ENCODE measurements around the gene WNT1. TPM values are rescaled to one million over a fixed set of nuclear protein-coding genes. Genes with fewer than 3 reads are reported as not detected.
A peak's percentile ranks its signal among the peaks of the same experiment; 100 is the strongest.

Gene WNT1
- total RNA-seq, 1 donor from 2014 or later, result not detected

DNA sequence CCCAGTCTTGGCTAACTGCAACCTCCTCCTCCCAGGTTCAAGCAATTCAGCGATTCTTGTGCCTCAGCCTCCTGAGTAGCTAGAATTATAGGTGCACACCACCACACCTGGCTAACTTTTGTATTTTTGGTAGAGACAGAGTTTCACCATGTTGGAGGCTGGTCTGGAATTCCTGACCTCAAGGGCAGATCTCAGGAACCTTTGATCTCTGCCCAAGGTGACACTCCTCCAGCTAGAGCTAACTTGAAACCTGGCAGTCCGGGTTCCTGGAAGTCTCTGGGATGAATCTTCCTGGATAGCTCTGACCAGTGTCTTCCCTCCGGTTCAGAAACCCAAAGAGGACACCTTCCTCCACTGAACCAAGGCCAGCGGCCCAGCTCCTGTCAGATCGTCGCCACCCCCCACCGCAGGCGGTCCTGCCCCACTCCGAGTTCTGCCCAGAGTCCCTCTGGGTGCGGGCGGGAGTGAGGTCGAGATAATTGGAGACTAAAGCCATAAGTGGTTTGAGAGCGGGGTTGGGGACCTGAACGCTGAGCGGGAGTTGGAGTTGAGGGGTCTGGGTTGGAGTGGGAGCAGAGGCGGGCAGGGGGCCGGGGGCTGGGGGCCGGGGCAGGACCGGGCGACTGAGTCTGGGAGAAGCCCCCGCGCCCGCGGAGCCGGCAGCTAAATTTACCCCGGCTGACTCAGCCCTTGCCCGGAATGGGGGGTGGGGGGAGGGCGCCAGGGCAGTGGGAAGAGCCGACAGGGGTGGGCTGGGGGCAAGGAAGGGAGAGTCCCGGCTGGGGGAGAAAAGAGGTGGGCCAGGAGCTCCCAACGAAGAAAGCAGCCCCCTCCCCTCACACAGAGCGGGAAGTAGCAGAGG lies 16.3 kb downstream of the WNT1 start:
- no peak overlapping the region for H3K4me3 Mint-ChIP-seq (ENCODE audit: low read depth)

DNA sequence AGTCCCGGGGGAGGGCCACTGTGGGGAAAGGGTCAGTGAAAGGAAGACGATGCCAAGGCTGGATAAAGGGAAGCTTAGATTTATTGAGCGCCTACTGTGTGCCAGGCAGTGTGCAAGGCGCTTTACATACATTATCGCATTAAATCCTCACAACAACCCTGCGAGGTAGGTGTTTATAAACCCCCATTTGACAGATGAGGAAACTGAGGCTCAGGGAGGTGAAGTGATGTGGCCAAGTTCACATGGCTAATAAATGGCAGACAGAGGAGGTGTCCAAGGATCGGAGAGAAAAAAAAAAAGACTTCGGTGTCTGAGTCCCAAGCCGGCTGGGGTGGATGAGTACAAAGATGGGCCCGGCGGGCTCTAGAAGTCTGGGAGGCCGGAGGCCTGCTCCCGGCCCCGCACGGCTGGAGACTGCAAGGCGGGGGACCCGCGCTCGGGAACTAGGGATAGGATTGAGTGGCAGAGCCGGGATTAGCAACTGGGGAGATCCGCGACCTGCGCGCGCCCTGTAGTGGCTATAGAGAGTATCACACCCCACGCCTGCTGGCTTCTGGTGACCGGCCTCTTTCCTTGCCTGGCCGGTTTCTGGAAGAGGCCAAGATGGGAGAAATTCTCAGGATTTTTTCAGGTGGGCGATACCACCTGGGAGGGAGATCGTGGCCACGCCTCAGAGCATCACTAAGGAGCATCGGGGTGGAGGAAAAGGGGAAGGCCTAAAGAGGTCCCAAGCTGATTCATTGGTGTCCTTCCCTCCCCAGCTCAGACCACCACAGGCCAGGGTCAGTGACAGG lies 17.2 kb downstream of the WNT1 start:
- Mint-ChIP-seq H3K9me3 (ENCODE audit: low read depth) (no peaks in the 10 kb centered on the region), H3K4me3 (ENCODE audit: low read depth) (peak overlapping the region; percentile 25), H3K4me1 (ENCODE audit: low read depth) (peaks cover 5% of the 10 kb centered on the region), H3K27ac (peak overlapping the region; percentile 49), H3K27me3 (peaks cover 71% of the 10 kb centered on the region), H3K36me3 (ENCODE audit: insufficient read depth) (peaks cover under 1% of the 10 kb centered on the region)
- TF ChIP-seq, protein P1, sequence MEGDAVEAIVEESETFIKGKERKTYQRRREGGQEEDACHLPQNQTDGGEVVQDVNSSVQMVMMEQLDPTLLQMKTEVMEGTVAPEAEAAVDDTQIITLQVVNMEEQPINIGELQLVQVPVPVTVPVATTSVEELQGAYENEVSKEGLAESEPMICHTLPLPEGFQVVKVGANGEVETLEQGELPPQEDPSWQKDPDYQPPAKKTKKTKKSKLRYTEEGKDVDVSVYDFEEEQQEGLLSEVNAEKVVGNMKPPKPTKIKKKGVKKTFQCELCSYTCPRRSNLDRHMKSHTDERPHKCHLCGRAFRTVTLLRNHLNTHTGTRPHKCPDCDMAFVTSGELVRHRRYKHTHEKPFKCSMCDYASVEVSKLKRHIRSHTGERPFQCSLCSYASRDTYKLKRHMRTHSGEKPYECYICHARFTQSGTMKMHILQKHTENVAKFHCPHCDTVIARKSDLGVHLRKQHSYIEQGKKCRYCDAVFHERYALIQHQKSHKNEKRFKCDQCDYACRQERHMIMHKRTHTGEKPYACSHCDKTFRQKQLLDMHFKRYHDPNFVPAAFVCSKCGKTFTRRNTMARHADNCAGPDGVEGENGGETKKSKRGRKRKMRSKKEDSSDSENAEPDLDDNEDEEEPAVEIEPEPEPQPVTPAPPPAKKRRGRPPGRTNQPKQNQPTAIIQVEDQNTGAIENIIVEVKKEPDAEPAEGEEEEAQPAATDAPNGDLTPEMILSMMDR (IDR thresholded peaks at IDR 0.05; ENCODE audit: unreplicated experiment), result peak; percentile 77
- DNase-seq (ENCODE audit: low spot score, unreplicated experiment), result peak; percentile 75

More for the DNA sequence above, 16.3 kb downstream of the WNT1 start:
- H3K36me3 Mint-ChIP-seq (ENCODE audit: insufficient read depth), result no peaks in the 10 kb centered on the region
- H3K27ac Mint-ChIP-seq, result peak overlapping the region; percentile 49
- peaks cover 2% of the 10 kb centered on the region for H3K4me1 Mint-ChIP-seq (ENCODE audit: low read depth)
- TF ChIP-seq, protein P1 (IDR thresholded peaks at IDR 0.05; ENCODE audit: unreplicated experiment), result no peak
- DNase-seq (ENCODE audit: low spot score, unreplicated experiment), result no peak
- peaks cover 66% of the 10 kb centered on the region for H3K27me3 Mint-ChIP-seq
- H3K9me3 Mint-ChIP-seq (ENCODE audit: low read depth), result no peaks in the 10 kb centered on the region

DNA sequence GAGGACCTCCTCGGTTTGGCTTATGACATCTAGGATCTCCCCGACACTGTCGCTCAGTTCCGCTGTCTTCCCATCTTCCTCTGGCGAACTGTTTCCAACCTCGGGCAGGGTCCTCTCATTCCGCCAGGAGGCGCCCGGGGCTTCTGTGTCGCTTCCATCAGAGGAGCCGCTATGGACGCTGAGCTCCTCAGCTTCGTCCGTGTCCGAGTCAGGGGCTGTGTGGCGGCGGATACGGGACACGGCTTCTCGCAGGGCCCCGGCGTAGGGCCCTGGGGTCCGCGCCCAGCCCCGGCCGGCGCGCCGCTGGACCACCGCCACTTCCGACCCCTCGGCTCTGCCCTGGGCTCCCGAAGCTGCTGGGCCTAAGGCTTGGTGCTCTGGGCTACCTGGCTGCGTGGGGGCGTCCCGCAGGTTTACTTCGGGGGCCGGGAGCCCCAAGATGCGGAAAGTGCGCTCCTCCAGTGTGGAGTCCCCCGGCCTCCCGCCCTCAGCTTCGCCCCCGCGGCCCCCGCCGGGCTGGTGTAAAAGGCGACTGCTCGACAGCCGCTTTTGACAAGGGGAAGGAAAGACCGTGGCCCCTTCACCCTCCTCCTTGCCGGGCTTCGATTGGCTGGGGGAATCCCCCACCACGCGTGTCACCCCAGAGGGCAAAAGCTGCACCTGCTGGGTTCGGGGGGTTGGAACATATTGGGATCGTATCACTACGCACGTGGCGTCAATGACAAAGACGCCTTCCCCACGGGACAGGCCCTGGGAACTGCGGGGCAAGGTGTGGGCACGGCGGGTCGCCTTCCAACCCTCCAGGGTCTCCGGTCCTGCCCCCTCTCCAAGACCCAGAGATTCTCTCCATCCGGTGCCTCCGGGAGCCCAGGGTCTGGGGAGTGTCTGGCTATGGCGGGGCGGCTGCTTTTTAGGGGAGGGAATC lies 18.9 kb downstream of the WNT1 start:
- peaks cover 5% of the 10 kb centered on the region for H3K4me1 Mint-ChIP-seq (ENCODE audit: low read depth)
- peak overlapping the region; percentile 41 for H3K4me3 Mint-ChIP-seq (ENCODE audit: low read depth)
- H3K36me3 Mint-ChIP-seq (ENCODE audit: insufficient read depth), result peaks cover 10% of the 10 kb centered on the region
- H3K9me3 Mint-ChIP-seq (ENCODE audit: low read depth), result no peaks in the 10 kb centered on the region
- peak overlapping the region; percentile 22 for H3K27ac Mint-ChIP-seq
- TF ChIP-seq, protein P1 (IDR thresholded peaks at IDR 0.05; ENCODE audit: unreplicated experiment), result peak; percentile 73
- peak; percentile 62 for DNase-seq (ENCODE audit: low spot score, unreplicated experiment)
- H3K27me3 Mint-ChIP-seq, result peaks cover 73% of the 10 kb centered on the region

DNA sequence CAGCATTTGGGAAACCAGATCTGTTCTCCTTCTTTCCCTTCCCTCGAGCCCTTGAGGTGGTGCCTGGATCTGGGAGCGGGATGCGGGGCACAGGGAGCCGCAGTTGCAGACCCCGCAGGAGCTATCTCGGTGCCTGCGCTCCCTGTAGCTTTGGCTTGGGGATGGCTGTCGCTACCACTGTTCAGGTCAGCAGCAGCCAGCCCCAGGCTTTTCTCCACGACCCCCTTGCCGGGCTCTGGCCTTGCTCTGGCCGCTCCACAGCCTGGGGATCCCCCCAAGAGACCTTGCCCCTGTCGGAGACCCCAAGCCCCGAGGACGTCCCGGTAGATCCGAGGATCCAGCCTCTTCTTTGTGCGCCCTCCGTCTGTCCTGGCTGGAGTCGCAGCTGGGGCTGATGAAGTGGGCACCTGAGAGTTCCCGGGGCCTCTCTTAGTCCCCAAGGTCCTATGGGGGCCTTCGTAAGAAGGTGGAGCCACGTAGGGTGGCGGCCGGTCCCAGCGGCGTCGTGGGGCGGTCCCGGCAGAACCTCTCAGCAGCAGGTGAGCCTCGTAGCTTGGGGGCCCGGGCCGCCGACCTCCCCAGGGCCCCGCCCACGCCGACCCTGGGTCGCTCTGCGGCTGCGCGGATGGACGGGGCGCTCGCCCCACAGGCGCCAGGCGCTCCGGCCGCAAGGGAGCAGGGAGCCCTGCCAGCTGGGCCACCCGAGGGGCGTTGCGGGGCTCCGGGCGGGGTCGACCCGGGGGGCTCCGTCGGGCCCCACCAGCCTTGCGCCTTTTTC lies 19.8 kb downstream of the WNT1 start:
- H3K4me3 Mint-ChIP-seq (ENCODE audit: low read depth), result peak overlapping the region; percentile 47
- no peak overlapping the region for H3K27ac Mint-ChIP-seq
- TF ChIP-seq, protein P1 (IDR thresholded peaks at IDR 0.05; ENCODE audit: unreplicated experiment), result no peak
- H3K27me3 Mint-ChIP-seq, result peaks cover 68% of the 10 kb centered on the region
- no peaks in the 10 kb centered on the region for H3K9me3 Mint-ChIP-seq (ENCODE audit: low read depth)
- DNase-seq (ENCODE audit: low spot score, unreplicated experiment), result peak; percentile 36
- H3K36me3 Mint-ChIP-seq (ENCODE audit: insufficient read depth), result peaks cover 14% of the 10 kb centered on the region
- peaks cover 5% of the 10 kb centered on the region for H3K4me1 Mint-ChIP-seq (ENCODE audit: low read depth)

Measured in progenitor cell of endocrine pancreas (in vitro differentiated cells).